Activated CD4-positive, CD25-positive, alpha-beta regulatory T cell (primary cell): ENCODE measurements around the gene PKN3.
A peak's percentile ranks its signal among the peaks of the same experiment; 100 is the strongest.
"Not testable (repeated sequence)": the region's sequence is repeated elsewhere in the genome, so short reads cannot be mapped to it uniquely, and the experiment has no call there.

Source experiments
- DNase-seq, 4 experiments: peaks; one replicate each; lab custom pipeline; 2025; lab: John Stamatoyannopoulos, UW

PKN3 gene

DNA sequence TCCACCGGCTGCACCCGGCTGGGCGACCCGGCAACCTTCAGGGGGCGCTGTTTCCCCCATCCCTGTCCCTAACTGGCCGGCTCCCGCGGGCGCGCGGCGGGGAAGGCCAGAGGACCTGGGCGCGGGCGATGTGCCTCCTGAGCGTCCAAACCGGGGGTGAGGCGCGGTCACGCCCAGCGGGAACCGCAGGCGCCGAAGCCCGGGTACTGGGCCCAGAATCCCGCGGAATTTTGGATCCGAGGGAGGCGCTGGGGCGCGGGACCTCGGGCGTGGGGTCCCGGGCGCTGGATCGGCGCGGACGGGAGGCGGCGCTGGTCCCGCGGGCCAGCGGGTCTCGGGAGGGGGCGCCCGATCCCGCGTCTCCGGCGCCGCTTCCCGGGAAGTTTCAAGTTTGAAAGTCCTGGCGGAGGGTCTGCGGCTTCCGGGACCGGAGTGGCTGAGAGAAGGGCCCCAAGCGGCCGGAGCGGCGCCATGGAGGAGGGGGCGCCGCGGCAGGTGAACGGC is at the start of gene PKN3:
TSS of gene PKN3 (plus strand) at position 59 of the 504 bp plus-strand sequence. CDS start at position 472, 413 bp downstream.
- DNase-seq: peak; percentile 68 to 85 (median 76)

DNA sequence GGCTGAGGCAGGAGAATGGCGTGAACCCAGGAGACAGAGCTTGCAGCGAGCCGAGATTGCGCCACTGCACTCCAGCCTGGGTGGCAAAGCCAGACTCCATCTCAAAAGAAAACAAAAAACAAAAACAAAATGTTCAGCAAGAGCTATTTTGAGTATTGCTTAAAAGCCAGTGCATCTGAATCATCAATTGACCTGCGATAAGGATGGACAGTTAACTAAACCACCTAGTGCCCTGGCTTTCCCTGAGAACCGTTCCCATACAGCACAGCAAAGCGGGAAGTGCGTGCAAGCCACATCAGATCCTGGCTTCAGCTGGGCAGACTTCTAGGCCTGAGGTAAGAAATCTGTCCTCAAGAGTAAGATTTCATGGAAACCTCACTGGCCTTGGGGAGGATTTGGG is 48.4 kb upstream of the PKN3 start:
- no peak for DNase-seq

- DNase-seq: no peak
These were observed 47.8 kb upstream of the PKN3 start for GRCh38 chr9:128654481-128654880.

DNA sequence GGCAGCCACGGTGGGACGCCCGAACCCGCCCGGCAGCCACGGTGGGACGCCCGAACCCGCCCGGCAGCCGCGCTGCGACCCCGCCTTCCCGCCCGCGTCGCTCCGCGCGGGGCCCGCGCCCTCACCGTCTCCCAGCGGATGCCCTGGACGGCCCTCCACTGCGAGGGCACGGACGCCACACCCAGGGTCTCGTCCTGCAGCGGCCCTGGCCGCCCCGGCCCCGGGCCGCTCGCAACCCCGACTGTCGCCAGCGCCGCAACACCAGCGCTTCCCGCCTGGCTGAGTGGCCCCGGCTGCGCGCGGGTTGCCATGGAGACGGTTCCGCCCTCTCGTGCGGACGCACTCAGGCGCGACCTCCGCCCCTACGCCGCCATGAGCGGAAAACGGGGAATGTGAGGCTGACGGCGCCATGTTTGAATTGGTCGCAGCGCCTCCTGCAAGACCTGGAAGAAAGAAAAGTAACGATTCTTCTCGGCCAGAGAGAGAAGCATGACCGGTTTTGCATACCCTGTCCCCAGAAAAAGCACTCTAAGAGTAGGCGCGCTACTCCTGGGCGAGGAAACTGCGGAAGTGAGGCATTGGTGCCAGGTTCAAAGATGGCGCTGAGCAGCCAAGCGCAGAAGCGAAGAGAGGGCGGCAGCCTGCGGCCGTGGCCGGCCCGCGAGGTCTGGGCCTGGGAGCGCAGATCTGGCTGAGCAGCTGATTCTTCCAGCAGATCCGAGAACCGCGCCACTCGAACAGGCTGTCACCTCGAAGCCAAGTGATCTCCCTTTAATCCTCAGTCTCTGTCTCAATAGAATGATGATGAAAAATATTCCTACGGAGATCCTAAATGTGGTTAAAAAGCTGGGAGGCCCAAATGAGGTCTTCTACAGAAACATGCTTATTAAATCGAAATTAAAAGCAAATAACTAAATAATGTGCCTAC is 45.6 kb upstream of the PKN3 start, which contains the start of gene DYNC2I2:
TSS of gene DYNC2I2 (minus strand) at position 432 of the 928 bp plus-strand sequence. CDS start at position 311, 121 bp downstream.
- peak; percentile 92 to 96 (median 93) for DNase-seq

DNA sequence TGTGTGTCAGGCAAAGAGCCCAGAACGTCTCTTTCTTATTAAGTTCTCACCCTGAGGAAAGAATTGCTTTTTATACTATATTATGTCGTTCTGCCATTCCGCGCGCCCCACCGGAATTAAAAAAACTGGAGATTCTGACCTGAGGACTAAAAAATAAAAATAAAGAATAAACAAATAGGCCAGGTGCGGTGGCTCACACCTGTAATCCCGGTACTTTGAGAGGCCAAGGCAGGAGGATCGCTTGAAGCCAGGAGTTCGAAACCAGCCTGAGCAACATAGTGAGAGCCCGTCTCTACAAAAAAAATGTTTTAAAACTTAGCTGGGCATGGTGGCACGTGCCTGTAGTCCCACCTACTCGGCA is 45.0 kb upstream of the PKN3 start:
- no peak for DNase-seq

DNA sequence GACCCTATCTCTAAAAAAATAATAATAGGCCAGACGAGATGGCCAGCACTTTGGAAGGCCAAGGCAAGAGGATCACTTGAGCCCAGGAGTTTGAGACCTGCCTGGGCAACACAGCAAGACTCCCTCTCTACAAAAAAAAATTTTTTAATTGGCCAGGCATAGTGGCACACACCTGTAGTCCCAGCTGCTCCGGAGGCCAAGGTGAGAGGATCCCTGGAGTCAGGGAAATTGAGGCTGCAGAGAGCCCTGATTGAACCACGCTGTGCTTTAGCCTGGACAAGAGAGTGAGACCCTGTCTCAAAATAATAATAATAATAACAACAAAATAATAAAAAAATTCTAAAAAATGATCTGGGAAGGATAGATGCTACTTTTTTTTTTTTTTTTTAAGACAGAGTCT is 44.5 kb upstream of the PKN3 start:
- DNase-seq: no peak

- DNase-seq: not testable (repeated sequence)
These were observed 35.8 kb upstream of the PKN3 start for GRCh38 chr9:128666481-128666941.

DNA sequence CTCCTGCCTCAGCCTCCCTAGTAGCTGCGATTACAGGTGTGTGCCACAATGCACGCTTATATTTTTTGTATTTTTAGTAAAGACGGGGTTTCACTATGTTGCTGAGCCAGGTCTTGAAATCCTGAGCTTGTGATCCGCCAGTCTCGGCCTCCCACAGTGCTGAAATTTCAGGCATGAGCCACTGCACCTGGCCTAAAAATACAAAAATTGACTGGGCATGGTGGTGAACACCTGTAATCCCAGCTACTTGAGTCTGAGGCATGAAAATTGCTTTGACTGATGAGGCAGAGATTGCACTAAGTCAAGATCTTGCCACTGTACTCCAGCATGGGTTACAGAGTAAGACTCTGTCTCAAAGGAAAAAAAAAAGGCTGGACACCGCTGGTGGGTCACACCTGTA is 32.5 kb upstream of the PKN3 start:
- DNase-seq: no peak

GRCh38 chr9:128675382-128675781 is 26.9 kb upstream of the PKN3 start:
- no peak for DNase-seq

- no peak for DNase-seq
These were observed 24.5 kb upstream of the PKN3 start for GRCh38 chr9:128677794-128678193.

DNA sequence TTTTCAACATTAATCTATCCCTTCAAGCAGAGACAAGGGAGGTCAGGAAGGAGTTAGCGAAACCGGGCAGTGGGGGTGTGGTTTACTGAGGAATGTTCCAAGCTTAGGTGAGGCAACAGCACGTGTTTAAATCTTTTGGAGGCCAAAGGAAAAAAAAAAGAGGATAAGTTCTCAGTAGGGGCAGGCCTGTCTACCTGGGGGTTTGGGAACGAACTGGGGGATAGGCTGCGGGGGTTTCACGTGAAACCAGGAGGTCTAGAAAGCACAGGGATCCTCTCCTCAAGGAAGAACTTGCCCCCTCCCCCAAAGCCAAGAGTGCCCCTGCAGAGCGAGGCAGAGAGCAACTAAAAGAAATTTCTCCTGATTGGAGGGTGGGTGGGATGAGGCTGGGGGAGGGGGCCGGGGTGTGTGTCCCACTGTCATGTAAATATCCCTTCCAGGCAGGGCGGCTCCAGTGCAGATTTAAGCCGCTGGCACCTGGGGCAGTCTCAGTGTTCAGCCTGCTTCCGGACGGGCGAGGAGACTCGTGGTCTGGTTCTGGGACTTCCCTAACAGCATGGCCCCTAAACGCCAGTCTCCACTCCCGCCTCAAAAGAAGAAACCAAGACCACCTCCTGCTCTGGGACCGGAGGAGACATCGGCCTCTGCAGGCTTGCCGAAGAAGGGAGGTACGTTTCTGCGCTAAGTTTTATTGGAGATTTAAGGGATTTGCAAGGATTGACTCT is 18.8 kb upstream of the PKN3 start:
- DNase-seq: no peak

- DNase-seq: no peak
These were observed 18.3 kb upstream of the PKN3 start for GRCh38 chr9:128684065-128684324.

DNA sequence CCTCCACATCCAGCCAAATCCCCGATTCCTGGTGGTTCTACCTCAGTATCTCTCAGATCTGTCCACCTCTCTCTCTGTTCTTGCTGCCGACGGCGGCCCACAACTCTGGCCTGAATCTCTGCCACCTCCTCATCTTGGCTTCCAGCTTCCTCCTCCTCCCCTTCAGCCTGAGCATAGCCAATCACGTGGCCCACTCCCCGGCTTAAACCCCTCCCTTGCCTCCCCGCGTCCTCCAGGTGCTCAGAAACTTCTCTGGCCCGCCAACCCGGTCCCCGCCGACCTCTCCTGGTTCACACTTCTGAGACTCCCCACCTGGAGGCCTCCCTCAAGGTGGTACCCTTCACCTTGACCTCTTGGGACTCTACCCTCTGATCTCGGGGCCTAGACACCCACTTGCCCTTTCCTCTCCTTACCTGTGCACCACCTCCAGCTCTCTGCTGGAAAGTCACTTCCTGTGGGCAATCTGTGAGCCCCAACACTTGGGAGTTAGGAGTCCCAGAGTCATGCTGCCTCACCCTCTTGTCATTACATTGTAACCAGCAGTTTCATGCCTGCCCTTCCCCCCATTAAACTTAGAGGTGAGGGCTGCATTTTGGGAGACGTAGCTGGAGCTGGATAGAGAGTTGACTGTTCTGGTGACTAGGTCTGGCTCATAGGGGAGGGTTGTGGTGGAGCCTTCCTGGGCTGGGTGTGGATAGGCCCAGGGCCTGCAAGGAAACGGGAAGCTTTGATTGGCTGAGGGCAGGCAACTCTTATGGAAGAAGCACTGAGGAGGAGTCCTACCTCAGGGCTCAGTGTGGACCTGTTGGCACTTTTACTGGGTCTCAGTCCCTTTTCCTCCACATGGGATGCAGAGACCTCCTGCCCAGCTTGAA is 17.7 kb upstream of the PKN3 start:
- DNase-seq: peak; percentile 45 to 62 (median 48)

DNA sequence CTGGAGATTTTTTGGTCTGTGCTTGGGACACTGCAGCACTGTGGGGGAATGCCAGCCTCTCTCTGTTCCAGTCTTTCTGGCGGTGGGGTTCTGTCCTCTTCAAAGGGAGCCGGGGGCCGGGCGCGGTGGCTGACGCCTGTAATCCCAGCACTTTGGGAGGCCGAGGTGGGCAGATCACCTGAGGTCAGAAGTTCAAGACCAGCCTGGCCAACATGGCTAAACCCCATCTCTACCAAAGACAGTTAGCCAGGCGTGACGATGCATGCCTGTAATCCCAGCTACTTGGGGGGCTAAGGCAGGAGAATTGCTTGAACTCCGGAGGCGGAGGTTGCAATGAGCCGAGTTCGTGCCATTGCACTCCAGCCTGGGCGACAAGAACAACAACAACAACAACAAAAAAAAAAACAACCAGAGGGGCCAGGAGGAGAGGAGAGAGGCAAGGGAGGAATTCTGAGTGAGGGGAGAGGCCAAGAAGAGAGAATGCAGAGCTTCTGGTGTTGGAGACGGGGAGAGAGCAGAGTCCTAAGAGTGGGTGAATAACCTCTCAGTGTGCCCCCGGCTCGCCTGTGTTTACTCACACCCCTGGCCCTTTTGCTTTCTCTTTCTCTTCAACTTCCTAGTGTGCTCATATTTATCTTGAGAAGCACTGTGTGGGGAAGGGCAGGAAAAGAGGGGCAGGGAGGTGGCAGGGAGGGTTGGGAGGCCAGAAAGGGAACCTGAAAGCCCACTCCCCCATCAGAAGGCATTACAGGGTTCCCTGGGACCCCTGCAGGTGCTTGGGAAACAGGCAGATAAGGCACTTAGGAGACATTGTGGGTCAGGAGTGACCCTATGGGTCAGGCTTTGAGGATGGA is 16.4 kb upstream of the PKN3 start:
- DNase-seq: peak in 1 of 4 experiments; percentile 25

- DNase-seq: no peak
These were observed 14.8 kb upstream of the PKN3 start for GRCh38 chr9:128687453-128687852.

- peak; percentile 78 to 92 (median 87) for DNase-seq
These were observed 13.6 kb upstream of the PKN3 start, which contains the start of gene SET for GRCh38 chr9:128688501-128689292. SET (plus strand) TSS chr9:128689222; CDS start chr9:128689583, 361 bp downstream.

DNA sequence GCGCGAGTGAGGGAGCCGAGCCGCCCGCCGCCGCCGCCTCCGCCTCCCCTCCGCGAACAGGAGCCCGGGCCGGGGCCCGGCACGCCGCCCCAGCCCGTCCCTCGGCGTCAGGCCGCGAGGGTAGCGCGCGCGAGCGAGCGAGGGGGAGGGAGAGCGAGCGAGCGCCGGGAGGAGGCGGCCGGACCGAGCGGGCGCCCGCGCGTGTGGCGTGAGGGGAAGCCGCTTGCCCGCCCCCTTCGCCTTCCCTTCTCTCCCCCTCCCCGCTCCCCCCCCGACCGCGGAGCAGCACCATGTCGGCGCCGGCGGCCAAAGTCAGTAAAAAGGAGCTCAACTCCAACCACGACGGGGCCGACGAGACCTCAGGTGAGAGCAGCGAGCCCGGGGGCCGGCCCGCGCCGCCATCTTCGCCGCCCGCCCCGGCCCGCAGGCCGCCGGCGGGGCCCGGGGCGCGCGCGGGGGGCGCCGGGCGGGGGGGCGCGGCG is 13.0 kb upstream of the PKN3 start:
- DNase-seq: peak; percentile 44 to 63 (median 58)

DNA sequence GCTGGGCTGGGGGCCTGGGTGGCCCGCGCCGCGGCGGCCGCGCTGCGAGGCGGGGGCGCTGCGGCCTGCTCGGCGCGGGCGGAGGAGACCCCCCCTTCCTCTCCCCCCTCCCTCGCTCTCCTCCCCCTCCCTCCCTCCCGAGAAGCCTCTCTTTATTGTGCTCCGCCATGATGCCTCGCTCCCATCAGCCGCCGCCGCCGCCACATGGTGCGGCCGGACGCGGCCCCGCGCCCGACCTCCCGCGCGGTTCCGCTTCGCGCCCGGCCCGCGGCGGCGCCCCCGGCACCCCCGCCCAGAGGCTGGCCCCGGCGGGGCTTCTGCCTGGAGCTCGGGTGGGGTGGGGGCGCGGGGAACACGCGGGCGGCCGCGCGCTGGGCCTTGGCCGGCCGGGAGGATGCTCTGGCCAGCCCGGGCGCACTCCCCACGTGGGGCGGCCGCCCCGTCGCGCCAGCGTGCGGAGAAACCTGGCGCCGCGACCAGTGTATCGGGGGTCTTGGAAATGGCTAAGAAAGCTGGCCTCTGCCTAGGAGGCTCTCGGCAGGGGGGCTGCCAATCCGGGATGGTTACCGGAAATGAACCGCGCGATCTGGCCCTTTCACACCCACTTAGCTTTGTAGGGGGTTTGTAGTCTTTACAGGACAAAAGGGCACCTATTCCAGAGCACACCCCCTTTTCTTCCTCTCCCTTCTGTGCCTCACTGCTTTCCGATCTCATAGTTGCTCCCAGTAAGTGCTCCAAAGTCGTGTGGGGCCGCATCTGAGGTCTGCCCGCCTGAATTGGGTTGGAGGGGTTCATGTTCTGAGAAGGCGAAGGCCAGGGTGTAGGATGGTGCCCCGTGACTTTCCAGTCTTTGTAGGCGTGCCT is 12.3 kb upstream of the PKN3 start:
- peak; percentile 26 to 49 (median 41) for DNase-seq

- no peak for DNase-seq
These were observed 11.6 kb upstream of the PKN3 start for GRCh38 chr9:128690684-128691034.
